NCI-H146 (cell line): ENCODE results near the gene OSTC.

Experiments used
- DNase-seq: peaks from one replicate; lab custom pipeline; 2025; lab: John Stamatoyannopoulos, UW

OSTC gene

DNA sequence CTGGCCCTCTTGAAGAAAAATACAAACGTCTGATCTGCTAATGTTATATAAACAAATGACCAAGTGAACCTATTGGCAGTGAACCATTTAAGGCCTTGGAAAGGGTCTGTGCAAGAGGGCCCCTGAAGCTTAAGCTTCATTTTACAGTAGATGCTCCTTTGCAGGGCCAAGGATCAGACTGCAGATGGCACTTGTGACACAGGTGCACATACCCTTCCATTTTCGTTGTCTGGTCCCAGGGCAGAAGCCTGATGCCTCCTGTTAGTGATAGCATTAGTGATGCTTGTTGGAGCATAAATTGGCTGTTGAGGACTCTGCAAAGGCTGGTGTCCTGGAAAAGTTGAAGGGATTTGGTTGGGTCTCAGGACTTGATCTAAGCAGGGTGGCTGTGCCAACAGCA, 65.9 kb downstream of the OSTC start:
- DNase-seq, result no peak

DNA sequence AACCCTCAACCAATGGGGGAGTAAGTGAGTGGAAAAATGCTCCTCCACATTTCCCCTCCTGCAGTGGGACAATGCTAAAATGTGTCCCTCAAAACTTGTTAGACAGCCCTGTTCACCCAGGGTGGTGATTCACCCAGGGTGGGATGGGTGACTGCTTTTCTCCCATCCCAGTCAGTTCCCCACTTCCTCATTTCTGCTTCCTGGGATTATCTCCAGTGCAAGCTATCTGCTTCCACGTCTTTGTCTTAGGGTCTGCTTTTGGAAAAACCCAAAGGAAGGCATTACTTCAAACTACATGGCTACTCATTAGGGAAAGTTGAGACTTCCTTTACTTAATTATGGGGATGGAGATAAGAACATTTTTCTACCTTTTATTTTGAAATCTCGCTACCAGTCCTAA, 67.0 kb downstream of the OSTC start:
- DNase-seq, result no peak
